GM12878 (cell line): Measurements from ENCODE around the gene DMRTC2. TPM values are rescaled to one million over a fixed set of nuclear protein-coding genes. Genes with fewer than 3 reads are reported as not detected.

Experiments used
- EED ChIP-seq: sonication (generic); IDR thresholded peaks from 2 replicates; pipeline ENCODE4 v1.6.1; 2016; ENCODE audit warnings: antibody characterized with exemption, low read depth
- ETV6 ChIP-seq, 2 experiments: fragments of 450-650 bp in 1 of 2; IDR thresholded peaks in 1 of 2; conservative IDR thresholded peaks in 1 of 2; 2 replicates each; pipeline ENCODE4 v1.6.1; 2014; ENCODE audit warnings: antibody characterized with exemption in 1 of 2, borderline replicate concordance in 1 of 2, low read depth in 1 of 2, mild to moderate bottlenecking in 1 of 2, moderate library complexity in 1 of 2
- FOXM1 ChIP-seq: IDR thresholded peaks from 2 replicates; pipeline ENCODE4 v1.6.1; 2012; ENCODE audit warnings: low read depth, mild to moderate bottlenecking, inconsistent platforms, low read length, moderate library complexity
- GABPA ChIP-seq: IDR thresholded peaks from 2 replicates; pipeline ENCODE4 v1.6.1; 2014; ENCODE audit warnings: antibody characterized with exemption, low read depth, mild to moderate bottlenecking, inconsistent platforms
- GATAD2B ChIP-seq: fragments of 450-650 bp; conservative IDR thresholded peaks from 2 replicates; pipeline ENCODE4 v1.6.1; 2017; ENCODE audit warnings: low read depth, mild to moderate bottlenecking, moderate library complexity
- HDGF ChIP-seq: fragments of 450-650 bp; IDR thresholded peaks from 2 replicates; pipeline ENCODE4 v1.6.1; 2016; ENCODE audit warnings: antibody characterized with exemption
- IKZF2 ChIP-seq, 2 experiments: fragments of 450-650 bp; IDR thresholded peaks; 2 replicates each; pipeline ENCODE4 v1.6.1; 2017; ENCODE audit warnings: mild to moderate bottlenecking in 2 of 2, moderate library complexity in 2 of 2
- PAX8 ChIP-seq: fragments of 450-650 bp; IDR thresholded peaks from 2 replicates; pipeline ENCODE4 v1.6.1; 2017; ENCODE audit warnings: mild to moderate bottlenecking, moderate library complexity
- SMAD5 ChIP-seq: IDR thresholded peaks from 2 replicates; pipeline ENCODE4 v1.6.1; 2016; ENCODE audit warnings: antibody characterized with exemption, low read depth
- TBL1XR1 ChIP-seq: IDR thresholded peaks from 2 replicates; pipeline ENCODE4 v1.6.1; 2012; ENCODE audit warnings: low read depth, low read length, improper control_type of control experiment
- ZNF207 ChIP-seq: fragments of 450-650 bp; IDR thresholded peaks from 2 replicates; pipeline ENCODE4 v1.6.1; 2014; ENCODE audit warnings: antibody characterized with exemption, mild to moderate bottlenecking, borderline replicate concordance
- polyA plus RNA-seq, 11 experiments: library from polyadenylated mRNA; depleted of rRNA in 4 of 11; unstranded in 6 of 11; stranded (reverse) in 5 of 11; fragments of >200 nt; fragmentation: Nextera tagmentation in 4 of 11; fragmentation: Illumina TruSeq in 1 of 11; extraction: Ambion mirVana in 4 of 11; extraction: Trizol in 1 of 11; gene quantifications; 1 replicate in 1 of 11; 2 replicates in 10 of 11; pipeline versions ENCODE4 v1.2.1 to v1.2.3, GENCODE V29; 2011 to 2016; ENCODE audit warnings: inconsistent platforms in 2 of 11, missing spikeins in 2 of 11, low read depth in 1 of 11
- total RNA-seq, 4 experiments: library from RNA; depleted of rRNA in 3 of 4; stranded (reverse); fragments of >200 nt in 3 of 4; fragmentation: Illumina TruSeq in 1 of 4; extraction: Trizol in 1 of 4; gene quantifications; 2 replicates each; pipeline versions ENCODE4 v1.2.1 to v1.2.3, GENCODE V29; 2013 to 2021
- TF ChIP-seq, protein P1 (sequence below): fragments of 450-650 bp; IDR thresholded peaks from 2 replicates; pipeline ENCODE4 v1.6.1; 2017; ENCODE audit warnings: mild to moderate bottlenecking, low read depth, inconsistent platforms; ENCODE audit not compliant: poor library complexity, severe bottlenecking
- TF ChIP-seq, protein P2 (sequence below): IDR thresholded peaks from 2 replicates; pipeline ENCODE4 v1.6.1; 2012; ENCODE audit warnings: improper control_type of control experiment, low read depth, low read length; ENCODE audit not compliant: insufficient replicate concordance
- TF ChIP-seq, protein P3 (sequence below): fragments of 450-650 bp; formaldehyde crosslinking; IDR thresholded peaks from 2 replicates; pipeline ENCODE4 v1.4.0; 2022; ENCODE audit warnings: mild to moderate bottlenecking, moderate library complexity

Gene DMRTC2
- total and polyA plus RNA-seq, 10 of the 15 experiments (the other 5 are each of a cell fraction or from before 2014, with no cell fraction given), result not detected

DNA sequence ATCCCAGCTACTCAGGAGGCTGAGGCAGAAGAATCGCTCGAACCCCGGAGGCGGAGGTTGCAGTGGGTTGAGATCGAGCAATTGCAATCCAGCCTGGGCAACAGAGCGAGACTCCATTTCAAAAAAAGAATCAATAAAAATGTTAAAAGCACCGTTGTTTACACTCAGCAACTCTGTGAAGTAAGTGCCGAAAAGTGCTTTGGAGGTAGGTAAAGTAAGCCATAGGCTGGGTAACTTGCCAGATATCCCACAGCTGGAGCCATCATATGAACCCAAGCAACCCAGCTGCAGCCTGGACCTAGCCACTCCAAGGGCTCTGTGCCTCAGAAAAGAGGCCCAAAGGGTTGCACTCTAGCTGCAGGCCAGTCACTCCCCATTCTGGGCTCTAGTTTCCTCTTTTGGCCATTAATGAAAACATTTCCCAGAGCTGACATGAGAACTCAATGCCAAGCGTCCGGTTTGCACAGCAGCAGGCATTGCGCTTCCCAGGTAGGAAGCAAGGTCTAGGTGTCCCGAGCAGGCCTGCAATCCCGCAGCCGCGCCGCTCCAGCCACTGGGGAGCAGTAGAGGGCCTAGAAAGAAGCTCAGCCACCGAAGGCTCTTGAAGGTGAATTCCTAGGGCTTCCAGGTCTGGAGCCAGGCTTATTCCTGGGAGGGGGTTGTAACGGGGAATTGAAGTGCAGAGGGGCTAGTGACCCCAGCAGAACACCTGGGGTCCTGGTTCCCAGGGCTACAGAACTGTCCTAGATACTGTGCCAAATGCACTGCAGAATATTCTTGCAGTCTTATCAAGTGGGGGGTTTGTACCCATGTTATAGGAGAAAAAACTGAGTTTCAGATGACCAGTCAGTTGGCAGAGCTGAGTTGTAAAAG, 28.2 kb downstream of the DMRTC2 start (continued):
- TF ChIP-seq, protein P1, sequence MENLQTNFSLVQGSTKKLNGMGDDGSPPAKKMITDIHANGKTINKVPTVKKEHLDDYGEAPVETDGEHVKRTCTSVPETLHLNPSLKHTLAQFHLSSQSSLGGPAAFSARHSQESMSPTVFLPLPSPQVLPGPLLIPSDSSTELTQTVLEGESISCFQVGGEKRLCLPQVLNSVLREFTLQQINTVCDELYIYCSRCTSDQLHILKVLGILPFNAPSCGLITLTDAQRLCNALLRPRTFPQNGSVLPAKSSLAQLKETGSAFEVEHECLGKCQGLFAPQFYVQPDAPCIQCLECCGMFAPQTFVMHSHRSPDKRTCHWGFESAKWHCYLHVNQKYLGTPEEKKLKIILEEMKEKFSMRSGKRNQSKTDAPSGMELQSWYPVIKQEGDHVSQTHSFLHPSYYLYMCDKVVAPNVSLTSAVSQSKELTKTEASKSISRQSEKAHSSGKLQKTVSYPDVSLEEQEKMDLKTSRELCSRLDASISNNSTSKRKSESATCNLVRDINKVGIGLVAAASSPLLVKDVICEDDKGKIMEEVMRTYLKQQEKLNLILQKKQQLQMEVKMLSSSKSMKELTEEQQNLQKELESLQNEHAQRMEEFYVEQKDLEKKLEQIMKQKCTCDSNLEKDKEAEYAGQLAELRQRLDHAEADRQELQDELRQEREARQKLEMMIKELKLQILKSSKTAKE, result peak; percentile 21
- TF ChIP-seq FOXM1 (peak; percentile 33; the same call in 1 of the 2 replicates), GABPA (no peak), GATAD2B (peak; percentile 36; the same call in 1 of the 2 replicates), PAX8 (no peak), IKZF2 (IDR thresholded peaks at IDR 0.05) (peak; percentile 75 to 83), ZNF207 (no peak), ETV6 (conservative IDR thresholded peaks at IDR 0.05 in 1 of 2, IDR thresholded peaks at IDR 0.05 in 1 of 2; ENCODE audit: borderline replicate concordance in 1 of 2, low read depth in 1 of 2) (0 out of 4 replicates have a peak, but pooled peaks of 1 of the 2 experiments have one; percentile 10), EED (peak; percentile 85; the same call in 1 of the 2 replicates), SMAD5 (0 out of 2 replicates have a peak, but pooled peaks have one; percentile 15), TBL1XR1 (no peak), HDGF (no peak)
- TF ChIP-seq, protein P2, sequence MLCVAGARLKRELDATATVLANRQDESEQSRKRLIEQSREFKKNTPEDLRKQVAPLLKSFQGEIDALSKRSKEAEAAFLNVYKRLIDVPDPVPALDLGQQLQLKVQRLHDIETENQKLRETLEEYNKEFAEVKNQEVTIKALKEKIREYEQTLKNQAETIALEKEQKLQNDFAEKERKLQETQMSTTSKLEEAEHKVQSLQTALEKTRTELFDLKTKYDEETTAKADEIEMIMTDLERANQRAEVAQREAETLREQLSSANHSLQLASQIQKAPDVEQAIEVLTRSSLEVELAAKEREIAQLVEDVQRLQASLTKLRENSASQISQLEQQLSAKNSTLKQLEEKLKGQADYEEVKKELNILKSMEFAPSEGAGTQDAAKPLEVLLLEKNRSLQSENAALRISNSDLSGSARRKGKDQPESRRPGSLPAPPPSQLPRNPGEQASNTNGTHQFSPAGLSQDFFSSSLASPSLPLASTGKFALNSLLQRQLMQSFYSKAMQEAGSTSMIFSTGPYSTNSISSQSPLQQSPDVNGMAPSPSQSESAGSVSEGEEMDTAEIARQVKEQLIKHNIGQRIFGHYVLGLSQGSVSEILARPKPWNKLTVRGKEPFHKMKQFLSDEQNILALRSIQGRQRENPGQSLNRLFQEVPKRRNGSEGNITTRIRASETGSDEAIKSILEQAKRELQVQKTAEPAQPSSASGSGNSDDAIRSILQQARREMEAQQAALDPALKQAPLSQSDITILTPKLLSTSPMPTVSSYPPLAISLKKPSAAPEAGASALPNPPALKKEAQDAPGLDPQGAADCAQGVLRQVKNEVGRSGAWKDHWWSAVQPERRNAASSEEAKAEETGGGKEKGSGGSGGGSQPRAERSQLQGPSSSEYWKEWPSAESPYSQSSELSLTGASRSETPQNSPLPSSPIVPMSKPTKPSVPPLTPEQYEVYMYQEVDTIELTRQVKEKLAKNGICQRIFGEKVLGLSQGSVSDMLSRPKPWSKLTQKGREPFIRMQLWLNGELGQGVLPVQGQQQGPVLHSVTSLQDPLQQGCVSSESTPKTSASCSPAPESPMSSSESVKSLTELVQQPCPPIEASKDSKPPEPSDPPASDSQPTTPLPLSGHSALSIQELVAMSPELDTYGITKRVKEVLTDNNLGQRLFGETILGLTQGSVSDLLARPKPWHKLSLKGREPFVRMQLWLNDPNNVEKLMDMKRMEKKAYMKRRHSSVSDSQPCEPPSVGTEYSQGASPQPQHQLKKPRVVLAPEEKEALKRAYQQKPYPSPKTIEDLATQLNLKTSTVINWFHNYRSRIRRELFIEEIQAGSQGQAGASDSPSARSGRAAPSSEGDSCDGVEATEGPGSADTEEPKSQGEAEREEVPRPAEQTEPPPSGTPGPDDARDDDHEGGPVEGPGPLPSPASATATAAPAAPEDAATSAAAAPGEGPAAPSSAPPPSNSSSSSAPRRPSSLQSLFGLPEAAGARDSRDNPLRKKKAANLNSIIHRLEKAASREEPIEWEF, result no peak
- TF ChIP-seq, protein P3, sequence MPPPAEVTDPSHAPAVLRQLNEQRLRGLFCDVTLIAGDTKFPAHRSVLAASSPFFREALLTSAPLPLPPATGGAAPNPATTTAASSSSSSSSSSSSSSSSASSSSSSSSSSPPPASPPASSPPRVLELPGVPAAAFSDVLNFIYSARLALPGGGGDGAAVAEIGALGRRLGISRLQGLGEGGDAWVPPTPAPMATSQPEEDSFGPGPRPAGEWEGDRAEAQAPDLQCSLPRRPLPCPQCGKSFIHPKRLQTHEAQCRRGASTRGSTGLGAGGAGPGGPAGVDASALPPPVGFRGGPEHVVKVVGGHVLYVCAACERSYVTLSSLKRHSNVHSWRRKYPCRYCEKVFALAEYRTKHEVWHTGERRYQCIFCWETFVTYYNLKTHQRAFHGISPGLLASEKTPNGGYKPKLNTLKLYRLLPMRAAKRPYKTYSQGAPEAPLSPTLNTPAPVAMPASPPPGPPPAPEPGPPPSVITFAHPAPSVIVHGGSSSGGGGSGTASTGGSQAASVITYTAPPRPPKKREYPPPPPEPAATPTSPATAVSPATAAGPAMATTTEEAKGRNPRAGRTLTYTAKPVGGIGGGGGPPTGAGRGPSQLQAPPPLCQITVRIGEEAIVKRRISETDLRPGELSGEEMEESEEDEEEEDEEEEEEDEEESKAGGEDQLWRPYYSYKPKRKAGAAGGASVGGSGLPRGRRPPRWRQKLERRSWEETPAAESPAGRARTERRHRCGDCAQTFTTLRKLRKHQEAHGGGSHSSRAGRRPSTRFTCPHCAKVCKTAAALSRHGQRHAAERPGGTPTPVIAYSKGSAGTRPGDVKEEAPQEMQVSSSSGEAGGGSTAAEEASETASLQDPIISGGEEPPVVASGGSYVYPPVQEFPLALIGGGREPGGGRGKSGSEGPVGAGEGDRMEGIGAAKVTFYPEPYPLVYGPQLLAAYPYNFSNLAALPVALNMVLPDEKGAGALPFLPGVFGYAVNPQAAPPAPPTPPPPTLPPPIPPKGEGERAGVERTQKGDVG (CRISPR knock-in tag), result no peak
